ENCODE data around the gene PRDX6.
"Not testable (repeated sequence)": the region's sequence is repeated elsewhere in the genome, so short reads cannot be mapped to it uniquely, and the experiment has no call there.

PRDX6 gene

GRCh38 chr1:173469656-173470055 is 7.5 kb upstream of the PRDX6 start:
- DNase-seq, result no peak

- DNase-seq, result no peak
Observed at GRCh38 chr1:173470608-173471007, 6.5 kb upstream of the PRDX6 start.

- DNase-seq, result no peak
Observed at GRCh38 chr1:173473599-173474011, 3.5 kb upstream of the PRDX6 start.

GRCh38 chr1:173474097-173474779 is 2.9 kb upstream of the PRDX6 start:
- DNase-seq, result no peak

- not testable (repeated sequence) for DNase-seq
Observed at GRCh38 chr1:173474780-173475421, 2.2 kb upstream of the PRDX6 start.

- no peak for DNase-seq
Observed at GRCh38 chr1:173475564-173476196, 1.5 kb upstream of the PRDX6 start.

- DNase-seq, result no peak
Observed at GRCh38 chr1:173476197-173476664, 904 bp upstream of the PRDX6 start.

GRCh38 chr1:173476665-173477285 is 360 bp upstream of the PRDX6 start:
- DNase-seq, result peak; percentile 92

GRCh38 chr1:173478094-173478674 is 1.0 kb downstream of the PRDX6 start:
- DNase-seq, result peak; percentile 44

GRCh38 chr1:173479649-173480048 is 2.5 kb downstream of the PRDX6 start:
- peak; percentile 17 for DNase-seq

- DNase-seq, result no peak
Observed at GRCh38 chr1:173481195-173481772, 4.1 kb downstream of the PRDX6 start.

- DNase-seq, result no peak
Observed at GRCh38 chr1:173482683-173483082, 5.5 kb downstream of the PRDX6 start.

GRCh38 chr1:173484276-173484675 is 7.1 kb downstream of the PRDX6 start:
- DNase-seq, result no peak

GRCh38 chr1:173485401-173485800 is 8.3 kb downstream of the PRDX6 start:
- DNase-seq, result no peak

GRCh38 chr1:173488001-173488400 is 10.9 kb downstream of the PRDX6 start:
- no peak for DNase-seq

- DNase-seq, result peak; percentile 34
Observed at GRCh38 chr1:173489149-173489600, 12.0 kb downstream of the PRDX6 start.

GRCh38 chr1:173489929-173490328 is 12.8 kb downstream of the PRDX6 start:
- no peak for DNase-seq

- DNase-seq, result no peak
Observed at GRCh38 chr1:173491508-173491907, 14.4 kb downstream of the PRDX6 start.

- not testable (repeated sequence) for DNase-seq
Observed at GRCh38 chr1:173493125-173493524, 16.0 kb downstream of the PRDX6 start.

- no peak for DNase-seq
Observed at GRCh38 chr1:173495609-173496267, 18.6 kb downstream of the PRDX6 start.

GRCh38 chr1:173496757-173497320 is 19.7 kb downstream of the PRDX6 start:
- DNase-seq, result no peak

- no peak for DNase-seq
Observed at GRCh38 chr1:173499729-173500128, 22.6 kb downstream of the PRDX6 start.
